Fibroblast of peridontal ligament (primary cell): ENCODE measurements around the gene FGR.

Experiments
- DNase-seq: peaks from one replicate; pipeline ENCODE4 v3.0.0-alpha.2; 2010; ENCODE audit errors: extremely low read depth

The FGR gene

DNA sequence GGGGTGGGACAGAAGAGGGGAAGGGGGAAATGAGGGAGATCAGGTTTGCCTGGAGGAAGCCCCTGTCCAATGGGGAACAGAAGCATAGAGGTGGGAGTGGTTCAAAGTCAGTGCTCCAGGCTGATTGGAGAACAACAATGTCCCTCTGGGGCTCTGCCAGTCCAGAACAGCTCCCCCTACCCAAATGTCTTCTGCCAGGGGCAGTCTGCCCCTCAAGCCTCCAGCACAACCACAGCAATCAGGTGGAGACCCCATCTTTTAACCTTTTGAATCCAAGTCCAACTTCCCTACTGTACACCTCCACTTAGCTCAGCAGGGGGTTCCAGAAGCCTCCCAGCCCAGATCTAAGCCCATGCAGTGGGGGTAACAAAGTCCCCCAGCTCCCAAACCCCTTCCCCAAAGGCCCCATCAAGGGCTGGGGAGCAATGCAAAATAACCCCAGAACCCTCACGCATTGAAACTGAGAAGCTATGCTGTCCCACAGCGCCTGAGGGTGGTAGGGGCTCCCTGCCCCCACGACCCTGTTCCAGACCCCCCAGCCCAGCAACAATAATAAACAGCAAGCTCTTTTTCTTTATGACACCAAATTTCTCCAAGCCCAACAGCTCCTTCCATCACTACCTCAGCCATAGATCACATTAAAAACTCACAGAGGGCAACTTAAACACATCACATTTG lies 34.3 kb downstream of the FGR start:
- DNase-seq: no peak

DNA sequence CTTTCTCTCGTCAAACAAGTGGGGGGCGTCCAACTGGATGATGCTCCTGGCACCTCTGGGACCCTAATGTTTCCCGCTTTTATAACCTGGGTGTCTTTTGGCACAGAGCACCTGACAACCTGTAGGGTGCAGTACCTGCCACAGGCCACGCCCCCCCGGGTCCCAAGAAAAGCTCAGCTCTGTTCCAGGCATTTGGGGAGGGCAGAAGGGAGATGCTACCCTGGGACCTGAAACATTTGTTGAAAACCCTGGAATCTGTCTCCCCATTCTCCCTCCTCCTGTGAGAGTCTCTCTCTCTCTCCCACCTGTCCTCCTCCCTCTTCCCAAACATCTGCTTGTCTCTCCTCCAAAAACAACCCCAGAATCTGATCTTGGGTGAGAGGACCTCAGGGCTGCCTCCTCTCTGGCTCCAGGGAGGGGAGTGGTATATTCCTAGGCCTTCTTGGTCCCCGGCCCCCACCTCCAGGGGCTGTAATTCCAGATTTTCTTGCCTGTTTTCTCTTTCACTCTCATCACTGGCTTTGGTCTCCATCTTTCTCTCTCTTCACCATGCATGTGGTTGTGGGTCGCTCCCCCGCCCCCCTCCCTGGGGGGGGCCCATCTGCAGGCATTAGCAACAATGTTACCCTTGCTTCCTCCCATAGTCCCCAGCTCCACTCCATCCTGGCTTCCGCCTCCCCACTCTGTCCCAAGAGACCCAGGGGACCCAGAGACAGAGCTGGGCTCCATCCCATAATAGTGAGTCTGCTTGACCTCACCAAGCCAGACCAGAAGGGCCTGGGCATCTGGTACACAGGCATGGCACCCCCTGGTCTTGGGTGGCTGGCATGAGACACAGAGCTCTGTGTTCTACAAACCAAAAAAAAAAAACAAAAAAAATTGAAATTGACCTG lies 35.1 kb downstream of the FGR start:
- no peak for DNase-seq

DNA sequence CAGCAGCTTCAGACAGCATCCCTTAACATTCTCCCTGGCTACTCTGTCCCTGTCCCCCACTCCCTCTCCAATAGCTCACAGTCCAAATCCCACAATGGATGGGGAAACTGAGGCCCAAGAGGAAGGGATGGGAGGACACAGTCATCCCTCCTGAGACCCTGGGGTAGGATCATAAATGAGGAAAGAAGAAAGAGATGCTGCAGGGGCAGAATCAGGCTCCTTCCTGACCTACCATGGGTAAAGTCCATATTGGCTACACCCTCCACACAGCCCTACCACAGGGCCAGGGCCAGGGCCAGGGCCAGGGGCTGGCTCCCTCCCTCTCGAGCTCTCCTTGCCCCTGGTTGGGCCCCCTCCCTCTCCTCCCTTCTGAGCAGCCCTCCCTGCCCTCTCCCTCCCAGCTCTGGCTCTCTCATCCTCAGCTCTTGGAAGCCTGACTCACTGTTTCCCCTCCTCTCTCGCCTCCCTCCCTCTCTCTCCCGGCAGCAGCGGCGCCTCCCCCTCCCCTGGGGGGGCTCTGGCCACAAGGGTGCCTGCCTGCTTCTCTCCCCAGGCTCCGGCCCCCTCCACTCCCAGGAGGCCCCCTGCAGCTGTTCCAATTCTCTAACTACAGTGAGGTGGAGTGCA lies 36.0 kb downstream of the FGR start:
- peak; percentile 74 for DNase-seq

DNA sequence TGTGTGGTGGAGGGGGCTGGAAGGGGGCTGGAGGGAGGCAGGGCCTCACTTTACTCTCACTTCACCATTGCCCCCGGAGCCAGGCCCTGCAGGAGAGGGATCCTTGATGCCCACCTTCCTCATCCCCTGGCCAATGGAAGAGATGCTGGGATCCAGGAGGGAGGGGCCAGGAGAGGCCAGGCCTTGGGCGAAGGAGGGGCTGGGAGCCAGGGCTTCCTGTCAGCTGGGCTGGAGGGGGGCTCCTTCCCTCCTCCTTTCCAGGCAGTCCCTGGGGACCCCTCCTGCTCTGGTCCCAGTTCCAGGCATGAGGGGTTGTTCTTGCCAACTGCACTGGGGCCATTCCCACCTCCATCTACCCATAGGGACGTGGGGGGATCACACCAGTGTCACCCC lies 36.7 kb downstream of the FGR start:
- DNase-seq: no peak

DNA sequence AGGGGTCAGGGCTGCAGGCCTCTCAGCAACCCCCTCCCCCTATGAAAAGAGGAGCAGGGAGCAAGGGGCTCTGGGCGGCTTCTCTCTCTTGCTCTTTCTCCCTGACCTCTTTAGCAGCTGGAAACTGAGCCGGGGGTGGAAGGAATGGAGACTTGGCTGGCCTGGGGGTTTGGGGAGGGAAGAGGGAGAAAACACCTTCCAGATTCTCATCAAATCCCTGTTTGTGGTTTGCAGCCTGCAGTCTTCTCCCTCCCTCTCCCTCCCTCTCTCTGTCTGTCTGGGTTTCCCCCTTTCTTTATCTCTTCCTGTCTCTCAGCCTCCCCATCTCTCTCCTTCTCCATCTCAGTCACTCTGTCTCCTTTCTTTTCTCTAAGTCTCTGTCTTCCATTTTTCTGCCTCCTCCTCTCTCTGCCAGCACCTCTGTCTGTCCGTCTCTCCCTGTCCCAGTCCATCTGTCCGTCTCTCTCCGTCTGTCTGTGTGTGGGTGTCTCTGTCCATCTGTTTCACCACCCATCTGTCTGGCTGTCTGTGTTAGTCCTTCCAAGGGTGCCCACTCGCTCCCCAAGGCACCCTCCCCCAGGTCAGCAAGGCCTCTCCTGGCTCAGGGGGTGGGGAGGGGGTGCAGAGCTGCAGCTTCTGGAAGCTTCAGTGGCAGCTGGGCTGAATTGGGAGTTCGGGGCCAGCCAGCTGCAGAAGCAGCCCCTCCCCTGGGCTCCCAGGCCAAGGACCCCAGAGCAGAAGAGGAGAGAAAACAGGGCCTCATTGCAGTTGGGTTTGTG lies 37.3 kb downstream of the FGR start:
- no peak for DNase-seq

DNA sequence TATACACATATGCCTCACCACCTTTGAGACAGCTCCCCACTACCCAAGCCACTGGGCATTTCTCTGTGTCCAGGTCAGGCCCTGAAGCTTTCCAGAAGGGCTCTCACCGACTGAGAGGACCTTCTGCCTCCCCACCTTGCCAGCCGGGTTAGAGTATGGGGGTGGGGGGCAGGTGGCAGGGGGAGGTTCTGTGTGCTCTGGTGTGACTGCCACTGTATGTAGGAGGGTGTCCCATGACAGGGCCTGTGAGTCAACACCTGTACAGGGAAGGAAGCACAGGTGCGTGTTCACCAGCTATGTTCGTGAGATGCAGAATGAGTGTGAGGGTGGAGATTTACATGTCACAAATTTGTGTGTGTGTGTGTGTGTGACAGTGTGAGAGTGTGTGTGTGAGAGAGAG lies 38.0 kb downstream of the FGR start:
- no peak for DNase-seq

DNA sequence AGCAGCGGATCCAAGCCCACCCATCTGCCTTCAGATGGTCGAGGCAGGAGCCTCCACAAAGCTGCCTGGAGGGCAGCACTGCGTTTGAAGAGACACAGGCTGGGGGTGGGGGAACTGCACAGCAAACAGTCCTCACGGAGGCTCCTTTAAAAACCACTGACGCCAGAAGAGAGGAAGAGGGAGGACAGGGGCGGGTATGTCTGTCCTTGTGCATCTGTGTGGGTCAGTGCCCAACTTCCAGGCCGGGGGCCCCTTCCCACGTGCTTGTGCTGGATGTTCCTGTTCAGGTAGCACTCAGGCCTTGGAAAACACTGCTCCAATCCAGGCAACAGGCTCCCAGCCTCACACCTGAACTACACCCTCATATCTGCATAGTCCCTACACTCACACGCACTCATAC lies 38.7 kb downstream of the FGR start:
- no peak for DNase-seq

DNA sequence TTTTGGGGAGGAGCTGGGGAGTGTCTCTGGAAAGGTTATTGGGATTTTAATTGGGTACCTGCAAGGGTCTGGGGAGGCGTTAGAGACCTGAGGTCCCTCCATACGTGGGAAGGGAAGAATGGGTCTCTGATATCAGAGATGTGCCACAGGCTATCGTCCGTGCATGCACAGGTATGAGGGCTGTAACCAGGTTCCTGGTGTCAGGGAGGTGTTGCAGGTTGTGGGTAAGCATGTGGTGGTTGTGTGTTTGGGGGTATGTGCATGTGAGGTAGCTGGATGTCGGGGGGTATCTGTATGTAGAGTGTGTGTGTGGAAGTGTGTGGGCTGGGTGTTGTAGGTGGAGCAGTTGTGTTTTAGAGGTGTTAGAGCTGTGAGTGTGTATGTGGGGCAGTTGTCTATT lies 39.4 kb downstream of the FGR start:
- DNase-seq: no peak

DNA sequence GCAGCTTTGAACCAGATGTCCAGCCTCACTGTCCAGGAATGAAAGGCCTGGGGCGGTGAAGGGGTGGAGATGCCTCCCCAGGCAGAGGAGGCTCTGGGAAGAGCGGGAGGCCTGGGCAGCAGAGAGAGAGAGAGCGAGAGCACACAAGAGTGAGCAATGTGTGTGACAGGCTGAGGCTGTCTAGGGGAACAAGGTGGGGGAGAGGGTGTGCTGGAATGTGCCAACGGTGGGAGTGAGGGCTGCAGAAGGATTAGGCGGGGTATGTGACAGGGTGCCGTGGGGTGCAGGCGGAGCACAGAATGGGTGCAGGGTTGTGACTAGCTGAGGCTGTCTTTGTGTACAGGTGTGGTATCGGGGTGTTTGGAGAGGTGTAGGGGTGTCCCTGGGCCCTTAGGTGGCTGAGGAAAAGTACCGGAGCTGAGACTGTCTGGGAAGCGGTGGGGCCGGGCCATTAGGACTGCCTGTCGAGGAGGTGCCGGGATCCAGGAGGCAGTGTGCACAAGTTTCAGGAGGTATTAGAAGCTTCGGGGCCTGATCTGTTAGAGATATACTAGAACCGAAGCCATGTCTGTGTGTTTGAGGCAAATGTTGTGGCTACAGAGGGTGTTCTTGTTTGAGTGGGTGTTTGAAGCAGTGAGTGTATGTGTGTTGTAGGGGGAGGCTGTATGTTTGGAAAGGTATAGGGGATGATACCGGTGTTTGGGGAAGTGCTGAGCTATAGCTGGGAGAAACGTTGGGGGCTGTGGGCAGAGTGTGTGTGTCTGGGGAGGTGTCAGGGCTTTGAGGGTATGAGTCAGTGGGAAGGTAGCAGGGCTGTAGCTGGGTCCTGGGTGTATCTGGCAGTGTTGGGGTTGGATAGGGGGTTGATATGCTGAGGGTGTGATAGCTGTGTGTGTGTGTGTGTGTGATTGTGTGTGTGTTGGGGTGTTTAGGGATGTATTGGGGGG lies 40.1 kb downstream of the FGR start:
- no peak for DNase-seq

DNA sequence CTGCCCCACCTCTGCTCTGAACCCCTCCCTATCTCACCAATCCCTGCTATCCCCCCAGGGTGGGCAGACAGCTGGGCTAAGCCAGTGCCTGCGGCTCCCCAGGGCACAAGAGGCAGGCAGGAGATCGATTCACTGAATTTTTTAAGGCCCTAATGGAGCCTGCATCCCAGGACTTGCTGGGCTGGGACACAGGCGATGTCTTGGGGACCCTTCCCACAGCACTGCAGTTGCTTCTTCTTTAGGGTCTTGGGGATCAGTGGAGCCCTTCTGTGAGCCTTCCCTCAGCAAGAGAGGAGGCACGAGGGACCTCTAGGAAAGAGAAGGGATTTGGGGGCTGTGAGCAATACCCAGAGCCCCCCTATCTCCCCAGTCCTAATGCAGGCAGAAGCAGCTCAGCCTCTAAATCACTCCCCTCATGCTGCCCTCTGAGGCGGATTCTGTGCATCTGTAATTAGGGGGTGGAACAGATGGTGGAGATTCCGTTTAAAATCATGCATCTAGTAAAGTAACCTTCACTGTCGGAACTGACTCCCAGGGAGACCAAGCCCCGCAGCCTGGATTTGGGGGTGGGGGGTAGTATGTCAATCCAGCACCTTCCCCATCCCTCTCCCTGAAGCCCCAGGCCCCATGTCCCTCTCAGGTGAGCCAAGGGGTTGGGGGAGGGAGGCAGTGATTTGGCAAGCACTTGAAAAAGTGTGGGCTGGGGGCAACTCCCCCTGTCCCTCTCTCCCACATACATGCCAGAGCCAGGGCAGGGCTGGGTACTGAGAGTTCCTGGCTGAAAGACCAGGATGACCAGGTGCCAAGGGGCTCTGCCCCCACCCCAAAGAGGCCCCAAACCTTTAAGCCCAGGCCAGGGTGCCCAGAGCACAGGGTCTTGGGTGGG lies 41.1 kb downstream of the FGR start:
- DNase-seq: no peak

DNA sequence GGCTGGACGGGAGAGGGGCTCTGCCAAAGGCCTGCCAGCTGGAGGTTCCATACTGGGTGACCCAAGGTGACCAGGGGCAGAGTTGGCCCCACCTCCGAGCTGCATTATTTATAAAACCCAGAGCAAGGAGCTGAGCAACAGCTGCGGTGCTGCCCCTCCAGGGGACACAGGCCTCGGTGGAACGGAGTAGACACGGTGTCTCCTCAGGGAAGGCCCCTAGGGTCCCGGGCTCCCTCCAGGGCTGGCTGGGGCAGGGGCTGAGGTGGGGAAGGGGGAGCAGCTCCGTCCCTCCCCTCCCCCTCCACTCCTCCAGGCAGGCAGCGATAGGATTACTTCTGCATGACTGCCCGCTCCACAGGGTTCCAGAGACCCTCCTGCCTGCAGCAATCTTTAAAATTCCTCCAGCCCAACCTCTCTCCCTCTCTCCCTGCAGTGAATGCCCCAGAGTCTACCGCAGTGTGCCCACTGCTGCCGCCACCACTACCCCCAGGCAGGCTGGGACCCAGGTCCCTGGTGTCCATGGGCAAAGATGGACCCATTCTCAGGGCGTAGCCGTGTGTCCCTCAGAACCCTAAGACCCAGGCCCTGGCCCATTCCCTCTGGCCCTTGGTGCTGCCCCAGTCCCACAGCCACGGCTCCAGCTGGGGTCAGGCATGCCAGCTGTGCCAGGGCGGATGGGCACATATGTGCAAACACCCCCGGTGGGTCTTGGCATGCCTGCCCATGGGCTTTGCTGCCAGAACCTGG lies 41.9 kb downstream of the FGR start:
- no peak for DNase-seq

DNA sequence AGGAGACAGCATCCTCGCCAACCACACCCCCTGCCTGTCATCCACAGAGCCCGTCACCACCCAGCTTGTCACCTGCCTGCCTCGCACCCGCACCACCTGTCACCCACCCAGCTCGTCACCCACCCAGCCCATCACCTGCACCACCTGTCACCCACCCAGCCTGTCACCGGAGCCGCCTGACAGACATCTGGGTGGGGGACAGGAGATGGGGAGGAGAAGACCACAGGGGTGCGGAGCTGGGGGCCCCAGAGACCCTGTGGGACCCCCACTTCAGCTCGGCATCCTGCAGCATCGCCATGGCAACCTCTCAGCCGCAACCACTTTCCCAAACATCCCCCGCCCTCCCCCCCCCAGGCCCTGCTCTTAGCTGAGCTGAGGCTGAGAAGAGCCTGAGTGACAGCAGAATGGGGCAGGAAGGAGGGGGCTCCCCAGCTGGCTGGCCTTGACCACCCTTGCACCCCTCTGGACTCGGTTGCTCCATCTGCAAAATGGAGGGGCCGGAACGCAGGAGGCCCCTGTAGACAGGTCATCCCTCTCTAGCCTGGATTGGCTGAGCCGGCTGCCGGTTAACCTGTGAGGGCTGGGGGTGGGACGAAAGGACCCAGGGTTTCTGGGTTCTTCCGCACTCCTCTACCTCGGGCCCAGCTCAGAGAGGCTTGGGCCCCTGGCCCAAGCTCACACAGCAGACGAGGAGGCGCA lies 42.6 kb downstream of the FGR start:
- DNase-seq: no peak

DNA sequence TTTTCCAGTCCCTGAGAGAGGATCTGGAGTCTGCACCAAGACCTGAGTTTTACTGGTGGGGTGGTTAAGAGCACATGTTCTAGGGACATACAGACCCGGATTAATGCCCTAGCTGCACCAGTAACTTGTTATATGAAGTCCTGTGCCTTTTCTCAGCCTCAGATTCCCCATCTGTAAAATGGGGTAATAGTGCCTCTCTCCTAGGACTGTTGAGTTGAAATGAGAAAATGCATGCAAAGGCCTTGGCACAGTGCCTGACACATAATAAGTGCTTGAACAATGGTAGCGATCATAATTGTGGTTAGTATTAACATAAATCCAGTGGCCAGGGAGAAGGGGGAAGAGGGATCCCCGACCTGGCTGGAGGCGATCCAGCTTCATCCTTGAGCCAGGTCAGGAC lies 43.4 kb downstream of the FGR start:
- DNase-seq: peak; percentile 45

DNA sequence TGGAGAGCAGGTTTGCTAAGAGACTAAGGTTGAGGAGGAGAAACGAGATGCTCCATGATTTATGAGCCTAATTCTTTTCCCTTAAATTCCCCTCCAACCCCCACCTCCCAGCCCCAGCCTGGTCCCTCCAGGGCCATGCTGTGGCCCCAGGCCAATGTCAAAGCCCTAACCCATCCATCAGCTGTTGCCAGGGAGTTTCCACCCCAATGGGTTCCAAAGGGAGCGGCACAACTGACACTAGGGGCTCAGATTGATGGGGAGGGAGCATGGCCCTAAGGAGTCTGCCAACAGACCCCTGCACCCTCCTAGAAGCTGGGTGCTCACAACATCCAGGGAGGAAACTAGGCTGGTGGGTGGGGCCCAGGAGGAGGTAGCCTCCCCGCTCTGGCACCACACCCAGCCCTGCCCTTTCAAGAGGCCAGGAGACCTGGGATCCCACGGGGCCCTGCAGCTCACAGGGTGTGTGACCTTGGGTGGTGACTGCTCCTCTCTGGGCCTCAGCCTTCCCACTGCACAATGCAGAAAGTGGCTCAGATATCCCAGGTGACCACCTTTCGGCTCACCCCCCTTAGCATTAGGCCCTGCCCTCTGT lies 44.0 kb downstream of the FGR start:
- DNase-seq: no peak

DNA sequence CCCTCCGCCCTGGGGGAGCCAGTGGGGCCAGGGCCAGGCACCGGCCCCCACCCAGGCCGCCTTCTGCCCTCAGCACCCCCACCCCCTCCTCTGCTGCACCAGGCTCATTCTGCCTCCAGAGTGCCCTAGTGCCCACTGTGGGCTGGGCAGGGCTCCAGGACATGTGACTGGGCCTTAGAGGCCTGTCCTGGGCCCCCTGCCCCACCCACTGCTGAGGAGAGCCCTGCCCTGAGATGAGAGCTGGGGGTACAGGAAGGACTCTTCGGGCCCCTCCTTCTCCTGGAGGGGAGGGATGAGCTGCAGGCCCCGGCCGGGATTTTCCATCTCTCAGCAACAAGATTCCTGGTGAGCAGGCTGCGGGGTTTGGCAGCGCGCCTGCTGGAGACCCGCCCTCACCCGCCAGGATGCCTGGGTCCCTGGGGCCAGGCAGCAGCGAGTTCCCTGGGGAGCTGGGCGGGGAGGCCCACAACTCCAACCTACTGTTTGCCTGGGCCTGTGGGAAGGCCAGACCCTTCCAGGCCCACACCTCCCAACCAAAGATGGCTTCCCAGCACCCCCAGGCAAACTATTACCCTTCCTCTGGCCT lies 45.1 kb downstream of the FGR start:
- no peak for DNase-seq

DNA sequence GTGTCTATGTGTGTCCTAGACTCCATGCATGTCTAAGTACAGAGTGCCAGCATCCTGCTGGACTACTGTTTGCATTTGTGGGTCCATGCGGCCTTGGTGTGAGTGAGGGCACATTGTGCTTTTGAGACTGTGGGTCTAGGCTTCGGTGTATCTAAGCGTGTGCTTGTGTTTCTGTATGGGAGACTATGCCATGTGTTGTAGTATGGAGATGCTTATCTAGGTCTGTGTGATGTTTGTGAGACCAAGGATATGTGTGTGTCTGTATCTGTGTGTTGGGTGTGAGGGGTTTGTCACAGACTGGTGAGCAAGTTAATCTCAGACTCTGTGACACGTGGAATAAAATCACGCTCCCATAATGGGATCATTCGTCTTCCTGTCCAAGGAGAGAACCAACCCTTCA lies 45.5 kb downstream of the FGR start:
- no peak for DNase-seq

DNA sequence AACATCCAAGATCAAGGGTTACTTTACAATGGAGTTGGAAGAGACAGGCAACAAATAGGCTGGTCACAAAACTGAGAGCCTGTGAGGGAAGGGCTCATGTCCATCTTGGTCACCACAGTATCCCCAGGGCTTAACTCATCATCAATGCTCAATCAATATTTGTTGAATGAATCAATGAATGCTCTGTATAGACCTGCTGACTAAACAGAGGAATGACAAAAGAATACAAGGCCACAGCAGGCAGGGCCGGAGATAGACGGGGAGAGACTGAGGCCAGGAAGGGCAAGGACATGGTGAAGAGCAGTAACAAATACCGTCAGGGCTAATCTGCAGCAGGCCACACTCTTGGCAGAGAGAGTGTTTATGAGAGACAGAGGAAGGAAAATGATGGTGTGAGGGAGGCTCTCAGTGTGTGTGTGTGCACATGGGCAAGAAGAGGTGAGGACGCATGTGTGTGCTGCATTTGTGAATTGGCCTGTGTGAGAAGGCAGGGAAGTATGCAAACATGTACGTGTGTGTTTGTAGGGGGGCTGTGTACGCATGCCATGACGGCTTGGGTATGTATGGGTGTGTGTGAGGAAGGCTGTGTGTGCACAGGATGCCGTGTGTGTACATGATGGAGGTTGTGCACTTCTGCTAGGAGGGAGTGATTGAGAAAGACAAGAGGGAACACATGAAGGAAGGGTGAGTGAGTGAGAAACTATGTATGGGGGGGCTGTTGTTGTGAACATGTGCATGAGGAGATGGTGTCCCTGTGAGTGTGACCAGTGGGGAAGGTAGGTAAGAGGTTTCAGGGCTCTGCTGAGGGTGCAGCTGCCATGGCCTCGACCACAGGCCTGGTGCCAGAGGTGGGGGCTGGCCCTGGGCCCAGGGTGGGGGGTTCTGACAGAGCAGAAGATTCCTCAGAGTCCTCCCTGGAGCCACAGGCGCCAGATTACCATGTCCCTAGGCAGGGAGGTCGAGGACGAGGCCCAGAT lies 46.4 kb downstream of the FGR start:
- DNase-seq: no peak
